Activated CD8-positive, alpha-beta memory T cell treated with anti-CD3 and anti-CD28 coated beads, Interleukin-2, amount 50 U/mL, for 4 hours (primary cell): ENCODE results near the gene LRRTM2.

ENCODE experiments used
- DNase-seq: peaks from one replicate; pipeline ENCODE4 v3.0.0-alpha.2; 2020

Gene LRRTM2

DNA sequence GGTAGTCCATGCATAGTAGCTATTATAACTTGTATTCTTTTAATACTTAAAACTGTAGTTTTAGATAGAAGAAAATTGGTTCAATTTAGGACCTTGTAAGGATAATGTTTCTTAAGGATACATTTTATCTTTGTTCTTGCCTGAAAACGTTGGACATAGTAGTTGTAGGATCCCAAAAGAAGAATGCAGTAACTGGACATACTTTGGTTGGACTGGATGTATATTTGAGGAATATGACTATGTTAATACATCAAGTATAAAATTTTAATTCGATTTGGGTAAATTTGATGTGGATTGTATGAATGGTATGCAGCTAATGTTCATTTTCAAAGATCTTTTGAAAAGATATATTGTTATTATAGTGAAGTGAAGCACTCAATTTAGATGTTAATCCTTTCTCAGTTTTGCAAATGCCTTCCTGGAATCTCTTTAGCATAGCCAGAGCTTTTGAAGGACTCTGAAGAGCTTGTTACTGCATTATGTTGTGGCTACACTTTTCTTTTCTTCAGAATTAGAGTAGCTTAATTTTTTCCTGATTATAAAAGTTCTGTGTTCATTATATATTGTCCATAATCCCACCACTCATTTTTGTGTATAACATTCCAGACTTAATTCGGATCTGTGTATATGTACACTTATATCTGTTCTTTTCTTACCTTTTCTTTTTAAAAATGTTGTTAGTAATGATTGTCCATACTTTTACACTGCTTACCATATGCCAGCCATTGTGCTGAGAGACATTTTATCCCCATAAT lies 41.2 kb downstream of the LRRTM2 start:
- no peak for DNase-seq

DNA sequence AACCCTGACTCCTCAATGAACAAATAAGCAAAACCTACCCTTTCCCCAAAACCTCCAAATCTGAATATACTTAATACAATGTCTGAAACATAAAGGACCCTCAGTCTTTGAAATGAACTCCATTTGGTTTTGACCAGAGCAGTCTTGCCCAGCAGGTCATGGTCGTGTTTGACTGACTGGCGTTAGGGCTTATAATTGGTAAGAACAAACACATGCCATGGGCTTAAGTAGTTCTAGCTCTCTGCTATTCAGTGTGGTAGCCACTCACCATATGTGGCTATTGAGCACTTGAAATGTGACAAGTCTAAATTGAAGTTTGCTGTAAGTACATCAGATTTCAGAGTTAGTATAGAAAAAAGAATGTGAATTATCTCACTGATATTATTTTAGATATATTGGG lies 42.1 kb downstream of the LRRTM2 start:
- DNase-seq: no peak

- DNase-seq: no peak
Measured at GRCh38 chr5:138832218-138832617, 42.9 kb downstream of the LRRTM2 start.

DNA sequence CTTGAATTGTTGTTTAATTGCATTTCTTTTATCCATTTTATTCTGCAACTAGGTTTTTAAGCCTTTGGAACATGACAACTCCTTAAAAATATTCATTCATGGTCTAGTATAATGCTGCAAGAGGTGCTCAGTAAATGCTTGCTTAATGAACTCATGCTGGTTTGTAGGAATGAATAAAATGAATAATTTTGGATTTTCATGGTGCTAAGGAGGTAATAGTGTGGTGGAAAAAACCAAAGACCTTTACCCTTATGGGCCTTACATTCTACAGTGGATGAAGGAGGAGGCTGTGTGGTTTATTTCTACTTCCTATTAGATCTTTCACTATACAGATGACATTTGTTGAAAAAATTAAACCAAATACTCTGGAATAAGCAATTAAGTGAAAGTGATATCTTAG lies 43.4 kb downstream of the LRRTM2 start:
- DNase-seq: no peak

GRCh38 chr5:138829341-138829740 lies 45.8 kb downstream of the LRRTM2 start:
- no peak for DNase-seq

GRCh38 chr5:138828556-138828955 lies 46.6 kb downstream of the LRRTM2 start:
- no peak for DNase-seq

DNA sequence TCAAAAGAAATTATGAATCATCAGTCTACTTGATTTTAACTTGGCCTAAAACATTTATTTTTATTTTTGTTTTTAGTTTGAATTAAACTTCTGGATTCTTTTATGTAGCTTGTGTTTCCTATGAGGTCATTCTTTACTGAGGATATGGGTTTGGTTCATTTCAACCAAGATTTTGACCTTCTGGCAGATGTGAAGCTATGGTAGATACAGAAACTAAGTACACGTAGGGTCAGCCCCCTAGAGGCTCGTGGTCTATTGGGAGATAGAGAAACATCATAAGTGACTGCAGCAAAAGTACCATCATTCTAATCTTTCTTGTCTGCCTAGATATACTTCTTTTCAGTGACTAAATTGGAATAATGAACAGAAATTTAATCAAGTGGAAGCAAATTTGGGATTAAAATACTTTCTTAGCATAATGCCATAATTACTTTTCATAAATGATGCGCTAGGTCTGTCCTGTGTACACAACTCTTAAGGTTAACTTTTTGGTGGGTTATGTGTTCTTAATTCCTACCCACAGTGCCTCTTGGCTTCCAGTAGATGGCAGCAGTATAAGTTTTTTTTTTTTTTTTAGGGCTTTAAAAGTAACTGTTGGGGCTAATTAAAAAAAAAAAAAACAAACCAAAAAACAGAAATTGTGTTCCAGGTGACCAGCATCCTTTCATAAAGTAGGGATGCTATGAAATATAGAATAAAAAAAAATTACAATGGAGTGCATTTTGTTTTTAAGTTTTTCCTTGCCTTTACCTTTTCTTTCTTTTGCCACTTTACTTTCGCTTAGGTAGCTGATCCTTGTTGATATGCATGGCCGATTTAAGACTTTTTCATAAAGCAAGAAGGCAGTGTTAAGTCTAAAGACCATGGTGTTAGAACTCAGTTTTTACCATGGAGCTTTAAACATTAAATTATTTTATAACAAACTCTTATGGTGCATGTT lies 49.9 kb downstream of the LRRTM2 start:
- DNase-seq: no peak

DNA sequence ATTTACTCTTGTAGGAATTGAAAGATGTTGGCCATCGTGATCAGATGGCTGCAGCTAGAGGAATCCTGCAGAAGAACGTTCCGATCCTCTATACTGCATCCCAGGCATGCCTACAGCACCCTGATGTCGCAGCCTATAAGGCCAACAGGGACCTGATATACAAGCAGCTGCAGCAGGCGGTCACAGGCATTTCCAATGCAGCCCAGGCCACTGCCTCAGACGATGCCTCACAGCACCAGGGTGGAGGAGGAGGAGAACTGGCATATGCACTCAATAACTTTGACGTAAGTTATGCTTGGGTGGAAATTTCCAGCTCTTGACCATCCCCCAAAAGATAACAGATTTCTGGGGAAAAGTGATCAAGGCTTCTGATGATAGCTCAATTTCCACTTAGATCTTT lies 50.6 kb downstream of the LRRTM2 start:
- DNase-seq: no peak

- no peak for DNase-seq
Measured at GRCh38 chr5:138820695-138821094, 54.4 kb downstream of the LRRTM2 start.

GRCh38 chr5:138819081-138819480 lies 56.1 kb downstream of the LRRTM2 start:
- no peak for DNase-seq
